H1 (cell line): ENCODE measurements around the gene WASHC4. TPM values are rescaled to one million over a fixed set of nuclear protein-coding genes. Genes with fewer than 3 reads are reported as not detected.

Source experiments
- CTCF ChIA-PET: fragments of 300-600 bp; sonication (Branson Sonifier 250); formaldehyde crosslinking; loops from one replicate; lab custom pipeline; 2021; ENCODE audit not compliant: partially characterized antibody; lab: Charles Lee
- POLR2A ChIA-PET: fragments of 300-600 bp; sonication (Branson Sonifier 250); formaldehyde crosslinking; loops from one replicate; lab custom pipeline; 2021; ENCODE audit warnings: inconsistent platforms; ENCODE audit not compliant: partially characterized antibody; lab: Charles Lee
- DNase-seq, 2 experiments: peaks; one replicate each; pipeline versions ENCODE4 v3.0.0 to v3.0.0-alpha.2; 2010 to 2022; ENCODE audit warnings: low spot score in 2 of 2, low read depth in 1 of 2, mixed read lengths in 1 of 2
- FAIRE-seq: peaks from 2 replicates; lab custom pipeline; 2011; peaks lifted over from hg19 to GRCh38; lab: Jason Lieb, UNC
- H2AFZ ChIP-seq: 2 replicates; pipeline ENCODE4 v1.8.1; 2012; ENCODE audit warnings: low read length, inconsistent platforms
- H2AK5ac ChIP-seq: 2 replicates; pipeline ENCODE4 v1.6.1; 2013; ENCODE audit warnings: low read depth, low read length
- H2BK120ac ChIP-seq: replicated peaks from 2 replicates; pipeline ENCODE3; 2013; ENCODE audit warnings: low read depth, low read length, inconsistent platforms
- H2BK12ac ChIP-seq: 2 replicates; pipeline ENCODE4 v1.6.1; 2013; ENCODE audit warnings: low read depth, low read length
- H2BK15ac ChIP-seq: 2 replicates; pipeline ENCODE4 v1.6.1; 2013; ENCODE audit warnings: low read length
- H2BK20ac ChIP-seq: 2 replicates; pipeline ENCODE4 v1.6.1; 2013; ENCODE audit warnings: low read length
- H2BK5ac ChIP-seq: 2 replicates; pipeline ENCODE4 v1.6.1; 2013; ENCODE audit warnings: low read depth, low read length
- H3K14ac ChIP-seq: 2 replicates; pipeline ENCODE4 v1.6.1; 2013; ENCODE audit warnings: inconsistent platforms; ENCODE audit not compliant: insufficient read length
- H3K18ac ChIP-seq: 2 replicates; pipeline ENCODE4 v1.6.1; 2013; ENCODE audit warnings: low read length; ENCODE audit errors: extremely low read depth
- H3K23ac ChIP-seq: 2 replicates; pipeline ENCODE4 v1.6.1; 2013; ENCODE audit warnings: inconsistent platforms; ENCODE audit not compliant: insufficient read length
- H3K23me2 ChIP-seq: 2 replicates; pipeline ENCODE4 v1.6.1; 2013; ENCODE audit warnings: low read depth, low read length
- H3K27ac ChIP-seq: 2 replicates; pipeline ENCODE4 v1.6.1; 2011; ENCODE audit warnings: low read depth, low read length, inconsistent platforms
- H3K27me3 ChIP-seq, 4 experiments: replicated peaks in 1 of 4; 1 replicate in 1 of 4; 2 replicates in 3 of 4; pipeline versions ENCODE4 v1.6.1 to v1.8.1; 2011 to 2013; ENCODE audit warnings: low read length in 3 of 4, mild to moderate bottlenecking in 3 of 4, inconsistent platforms in 2 of 4, mixed read lengths in 2 of 4, moderate library complexity in 1 of 4; ENCODE audit not compliant: control insufficient read depth in 3 of 4, insufficient read depth in 3 of 4; ENCODE audit errors: extremely low read depth in 1 of 4
- H3K36me3 ChIP-seq, 4 experiments: 2 replicates each; pipeline versions ENCODE4 v1.6.1 to v1.8.1; 2011 to 2013; ENCODE audit warnings: mild to moderate bottlenecking in 4 of 4, low read length in 3 of 4, moderate library complexity in 2 of 4, control low read depth in 1 of 4, inconsistent platforms in 1 of 4; ENCODE audit not compliant: insufficient read depth in 4 of 4, control insufficient read depth in 2 of 4
- H3K4ac ChIP-seq: replicated peaks from 2 replicates; pipeline ENCODE3; 2013; ENCODE audit warnings: low read length, low read depth, mixed read lengths, inconsistent platforms; ENCODE audit not compliant: insufficient read length
- H3K4me1 ChIP-seq, 4 experiments: replicated peaks in 1 of 4; 1 replicate in 1 of 4; 2 replicates in 3 of 4; pipeline versions ENCODE4 v1.6.1 to v1.8.1; 2011 to 2013; ENCODE audit warnings: low read length in 3 of 4, inconsistent platforms in 2 of 4, mixed read lengths in 1 of 4; ENCODE audit not compliant: insufficient read depth in 4 of 4, control insufficient read depth in 3 of 4
- H3K4me2 ChIP-seq, 2 experiments: 2 replicates each; pipeline versions ENCODE4 v1.6.1 to v1.8.1; 2011 to 2013; ENCODE audit warnings: low read depth in 2 of 2, low read length in 2 of 2, control low read depth in 1 of 2, inconsistent platforms in 1 of 2, mild to moderate bottlenecking in 1 of 2; ENCODE audit not compliant: insufficient read depth in 1 of 2
- H3K4me3 ChIP-seq, 4 experiments: fragments of 200-600, 300-600 bp in 1 of 4; sonication (generic), shearing (Covaris generic), sonication (Bioruptor Twin) in 1 of 4; 2 replicates each; pipeline versions ENCODE4 v1.5.1 to v1.8.1; 2011 to 2016; ENCODE audit warnings: low read length in 4 of 4, low read depth in 3 of 4, control low read depth in 2 of 4, inconsistent platforms in 2 of 4, mild to moderate bottlenecking in 2 of 4, mixed read lengths in 1 of 4, moderate library complexity in 1 of 4; ENCODE audit not compliant: insufficient read depth in 2 of 4; ENCODE audit errors: extremely low read depth in 1 of 4
- H3K56ac ChIP-seq: replicated peaks from 2 replicates; pipeline ENCODE3; 2013; ENCODE audit warnings: low read depth, mild to moderate bottlenecking, mixed read lengths, low read length, inconsistent platforms; ENCODE audit not compliant: insufficient read length
- H3K79me1 ChIP-seq: 2 replicates; pipeline ENCODE4 v1.6.1; 2013; ENCODE audit warnings: low read depth, low read length, control low read depth
- H3K79me2 ChIP-seq, 2 experiments: 2 replicates each; pipeline versions ENCODE4 v1.6.1 to v1.8.1; 2012 to 2013; ENCODE audit warnings: low read length in 2 of 2, mild to moderate bottlenecking in 2 of 2, inconsistent platforms in 1 of 2; ENCODE audit not compliant: insufficient read depth in 2 of 2, control insufficient read depth in 1 of 2
- H3K9ac ChIP-seq, 4 experiments: replicated peaks in 1 of 4; 1 replicate in 1 of 4; 2 replicates in 3 of 4; pipeline versions ENCODE4 v1.6.1 to v1.8.1; 2011 to 2013; ENCODE audit warnings: low read depth in 3 of 4, low read length in 3 of 4, control low read depth in 2 of 4, mild to moderate bottlenecking in 2 of 4, moderate library complexity in 2 of 4, inconsistent platforms in 1 of 4; ENCODE audit errors: extremely low read depth in 1 of 4
- H3K9me3 ChIP-seq, 2 experiments: 2 replicates each; pipeline versions ENCODE4 v1.6.1 to v1.8.1; 2012 to 2013; ENCODE audit warnings: mild to moderate bottlenecking in 2 of 2, moderate library complexity in 2 of 2, control low read depth in 1 of 2, inconsistent platforms in 1 of 2, low read depth in 1 of 2, low read length in 1 of 2, mixed read lengths in 1 of 2; ENCODE audit not compliant: insufficient read depth in 2 of 2
- H4K20me1 ChIP-seq, 2 experiments: replicated peaks in 1 of 2; 2 replicates each; pipeline versions ENCODE3 to v1.8.1; 2011 to 2013; ENCODE audit warnings: inconsistent platforms in 2 of 2, low read length in 2 of 2, mild to moderate bottlenecking in 1 of 2; ENCODE audit not compliant: insufficient read depth in 2 of 2, control insufficient read depth in 1 of 2
- H4K5ac ChIP-seq: 2 replicates; pipeline ENCODE4 v1.6.1; 2013; ENCODE audit warnings: low read length, low read depth, mixed read lengths, inconsistent platforms; ENCODE audit not compliant: insufficient read length
- H4K8ac ChIP-seq: 2 replicates; pipeline ENCODE4 v1.8.0; 2013; ENCODE audit warnings: mild to moderate bottlenecking, moderate library complexity, low read length, inconsistent platforms; ENCODE audit not compliant: insufficient read depth; ENCODE audit errors: extremely low read depth
- H4K91ac ChIP-seq: replicated peaks from 2 replicates; pipeline ENCODE3; 2013; ENCODE audit warnings: low read length, mixed read lengths, inconsistent platforms; ENCODE audit not compliant: insufficient read length
- BACH1 ChIP-seq: IDR thresholded peaks from 2 replicates; pipeline ENCODE4 v1.6.1; 2012; ENCODE audit warnings: low read length, improper control_type of control experiment
- CBX5 ChIP-seq: fragments of 300-800, 300-1000 bp; sonication (generic); IDR thresholded peaks from 2 replicates; pipeline ENCODE4 v1.7.1; 2016; ENCODE audit warnings: antibody characterized with exemption, low read length, low read depth
- CTBP2 ChIP-seq: IDR thresholded peaks from 2 replicates; pipeline ENCODE4 v1.7.0; 2011; ENCODE audit warnings: borderline replicate concordance, mild to moderate bottlenecking, moderate library complexity, mixed read lengths, low read length; ENCODE audit not compliant: insufficient read depth, insufficient read length
- E2F6 ChIP-seq: IDR thresholded peaks from 2 replicates; pipeline ENCODE4 v1.6.1; 2012; ENCODE audit warnings: inconsistent platforms
- JUN ChIP-seq: IDR thresholded peaks from 2 replicates; pipeline ENCODE4 v1.6.1; 2011; ENCODE audit warnings: low read depth, mild to moderate bottlenecking, improper control_type of control experiment, low read length
- JUND ChIP-seq: IDR thresholded peaks from 2 replicates; pipeline ENCODE4 v1.6.1; 2011; ENCODE audit warnings: mild to moderate bottlenecking, improper control_type of control experiment, low read length
- KDM1A ChIP-seq: fragments of 200-600, 300-600 bp; sonication (generic); IDR thresholded peaks from 2 replicates; pipeline ENCODE4 v1.7.1; 2016; ENCODE audit warnings: mild to moderate bottlenecking, low read length, borderline replicate concordance
- KDM5A ChIP-seq: fragments of 200-600 bp; IDR thresholded peaks from 2 replicates; pipeline ENCODE4 v1.7.1; 2012; ENCODE audit warnings: mild to moderate bottlenecking, low read length, inconsistent platforms, mixed read lengths
- POU5F1 ChIP-seq: IDR thresholded peaks from 2 replicates; pipeline ENCODE4 v1.6.1; 2011; ENCODE audit warnings: low read depth, mild to moderate bottlenecking, low read length, moderate library complexity
- RFX5 ChIP-seq: IDR thresholded peaks from 2 replicates; pipeline ENCODE4 v1.6.1; 2011; ENCODE audit warnings: low read depth, low read length, improper control_type of control experiment, borderline replicate concordance
- SP2 ChIP-seq: IDR thresholded peaks from 2 replicates; pipeline ENCODE4 v1.6.1; 2012; ENCODE audit warnings: mild to moderate bottlenecking, low read length, inconsistent platforms
- SP4 ChIP-seq: IDR thresholded peaks from 2 replicates; pipeline ENCODE4 v1.6.1; 2012; ENCODE audit warnings: low read length, inconsistent platforms
- SUZ12 ChIP-seq: fragments of 200-600 bp; sonication (generic); IDR thresholded peaks from 2 replicates; pipeline ENCODE4 v1.6.1; 2012; ENCODE audit warnings: mild to moderate bottlenecking, inconsistent platforms, low read length, moderate library complexity, mixed read lengths
- TAF1 ChIP-seq: IDR thresholded peaks from 2 replicates; pipeline ENCODE4 v1.6.1; 2011; ENCODE audit warnings: mild to moderate bottlenecking, low read depth, low read length
- TBP ChIP-seq: IDR thresholded peaks from 2 replicates; pipeline ENCODE4 v1.6.1; 2011; ENCODE audit warnings: low read depth, low read length, improper control_type of control experiment
- polyA plus RNA-seq, 7 experiments: library from polyadenylated mRNA; depleted of rRNA in 3 of 7; stranded (reverse) in 5 of 7; unstranded in 2 of 7; fragments of >200 nt in 5 of 7; fragments of 200-250 nt in 2 of 7; gene quantifications; 1 replicate in 5 of 7; 2 replicates in 1 of 7; 4 replicates in 1 of 7; pipeline versions ENCODE4 v1.2.1 to v1.2.3, GENCODE V29; 2011 to 2013; ENCODE audit warnings: missing spikeins in 2 of 7, mixed read lengths in 2 of 7
- total RNA-seq: library from RNA; stranded (reverse); fragmentation: NEBNext Ultra II Directional; extraction: Animal tissue kit (Norgen Biotek cat#: 25700); gene quantifications from 2 replicates; pipeline ENCODE4 v1.2.1, GENCODE V29; 2021
- TF ChIP-seq, protein P1 (sequence below): IDR thresholded peaks from 2 replicates; pipeline ENCODE4 v1.6.1; 2012; ENCODE audit warnings: inconsistent platforms

WASHC4 gene
- total and polyA plus RNA-seq, 2 of the 8 experiments (the other 6 are each of a cell fraction or from before 2014, with no cell fraction given): 13.0 to 38.5 TPM

GRCh38 chr12:105167346-105167745, 59.8 kb downstream of the WASHC4 start:
- Histone ChIP-seq H2BK5ac (no peak overlapping the region), H3K27me3 (no peaks in the 10 kb centered on the region), H3K23ac (no peak overlapping the region), H3K56ac (no peak overlapping the region), H3K23me2 (no peaks in the 10 kb centered on the region), H3K4ac (no peak overlapping the region), H3K14ac (no peak overlapping the region), H4K20me1 (no peaks in the 10 kb centered on the region), H3K4me1 (no peaks in the 10 kb centered on the region), H4K91ac (no peak overlapping the region), H2BK20ac (no peak overlapping the region), H2BK120ac (no peak overlapping the region), H4K8ac (no peak overlapping the region), H3K4me2 (no peak overlapping the region), H3K9ac (no peak overlapping the region), H3K9me3 (no peaks in the 10 kb centered on the region), H3K36me3 (peaks cover 0 to 55% (median 23%) of the 10 kb centered on the region in 4 experiments; a peak in 7 of 8 replicates), H4K5ac (no peak overlapping the region), H3K79me2 (no peaks in the 10 kb centered on the region), H2BK12ac (no peak overlapping the region), H3K79me1 (no peaks in the 10 kb centered on the region), H2AK5ac (no peak overlapping the region), H3K18ac (no peak overlapping the region), H3K27ac (no peak overlapping the region), H3K4me3 (no peak overlapping the region), H2BK15ac (no peak overlapping the region), H2AFZ (no peak overlapping the region)
- FAIRE-seq (no peak), DNase-seq (no peak)
- ChIA-PET CTCF (no interaction called here), POLR2A (interaction anchor here (0.6 kb wide), 1 partner anchor 953 kb away, joined by 3 read pairs; no protein-coding TSS in a partner anchor)
- TF ChIP-seq CBX5: no peak
- TF ChIP-seq BACH1: no peak
- TF ChIP-seq CTBP2: no peak
- TF ChIP-seq TBP: no peak
- TF ChIP-seq KDM5A: no peak
- no peak for TF ChIP-seq JUND
- no peak for TF ChIP-seq SUZ12
- TF ChIP-seq SP2: no peak
- TF ChIP-seq, protein P1, sequence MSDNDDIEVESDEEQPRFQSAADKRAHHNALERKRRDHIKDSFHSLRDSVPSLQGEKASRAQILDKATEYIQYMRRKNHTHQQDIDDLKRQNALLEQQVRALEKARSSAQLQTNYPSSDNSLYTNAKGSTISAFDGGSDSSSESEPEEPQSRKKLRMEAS: no peak
- no peak for TF ChIP-seq JUN
- no peak for TF ChIP-seq TAF1
- no peak for TF ChIP-seq E2F6
- TF ChIP-seq POU5F1: no peak
- no peak for TF ChIP-seq RFX5
- no peak for TF ChIP-seq SP4
- no peak for TF ChIP-seq KDM1A
